PC-9 (cell line): Measurements from ENCODE around the gene TJP3. TPM values are rescaled to one million over a fixed set of nuclear protein-coding genes. Genes with fewer than 3 reads are reported as not detected.

Source experiments
- BruUV-seq: library from RNA; stranded (reverse); fragments of 400-500 nt; replicated peaks from 2 replicates; lab custom pipeline; 2021; lab: Mats Ljungman, UMichigan
- CTCF ChIA-PET: fragments of 300-600 bp; sonication (Branson Sonifier 250); formaldehyde crosslinking; loops from one replicate; lab custom pipeline; 2022; ENCODE audit warnings: antibody characterized with exemption; lab: Charles Lee
- POLR2A ChIA-PET: fragments of 300-600 bp; sonication (Branson Sonifier 250); formaldehyde crosslinking; loops from one replicate; lab custom pipeline; 2022; ENCODE audit warnings: antibody characterized with exemption; ENCODE audit not compliant: unreplicated experiment; lab: Charles Lee
- DNase-seq, 2 experiments: peaks; one replicate each; pipeline versions ENCODE4 v3.0.0 to v3.0.0-alpha.2; 2015 to 2022; ENCODE audit warnings: mixed read lengths in 1 of 2
- H2AFZ ChIP-seq: fragments of 200-600 bp; sonication (generic); 2 replicates; pipeline ENCODE4 v1.8.1; 2017; ENCODE audit warnings: antibody characterized with exemption
- H3F3A ChIP-seq: fragments of 200-600 bp; sonication (generic); 2 replicates; pipeline ENCODE4 v1.8.1; 2017; ENCODE audit warnings: antibody characterized with exemption, mild to moderate bottlenecking, low read depth; ENCODE audit not compliant: insufficient read depth
- H3K27ac ChIP-seq: fragments of 200-600 bp; sonication (generic); 2 replicates; pipeline ENCODE4 v1.6.1; 2016; ENCODE audit warnings: mixed run types
- H3K27me3 ChIP-seq: fragments of 200-600 bp; sonication (generic); 2 replicates; pipeline ENCODE4 v1.6.1; 2016; ENCODE audit warnings: low read depth, mixed run types; ENCODE audit not compliant: insufficient read depth
- H3K36me3 ChIP-seq: fragments of 200-600 bp; sonication (generic); 2 replicates; pipeline ENCODE4 v1.6.1; 2016; ENCODE audit warnings: low read depth, mixed run types
- H3K4me1 ChIP-seq: fragments of 200-600 bp; sonication (generic); replicated peaks from 2 replicates; pipeline ENCODE4 v1.6.1; 2016; ENCODE audit warnings: mixed run types; ENCODE audit not compliant: insufficient read depth
- H3K4me2 ChIP-seq: fragments of 200-600 bp; sonication (generic); 2 replicates; pipeline ENCODE4 v1.6.1; 2017; ENCODE audit warnings: mixed run types
- H3K4me3 ChIP-seq: fragments of 200-600 bp; sonication (generic); 2 replicates; pipeline ENCODE4 v1.6.1; 2016; ENCODE audit warnings: mixed run types
- H3K79me2 ChIP-seq: fragments of 200-600 bp; sonication (generic); 2 replicates; pipeline ENCODE4 v1.6.1; 2017; ENCODE audit warnings: low read depth, mixed run types
- H3K9me2 ChIP-seq: fragments of 200-600 bp; sonication (generic); 2 replicates; pipeline ENCODE4 v1.8.1; 2017; ENCODE audit warnings: mild to moderate bottlenecking; ENCODE audit not compliant: insufficient read depth
- H3K9me3 ChIP-seq: fragments of 200-600 bp; sonication (generic); 2 replicates; pipeline ENCODE4 v1.8.1; 2016; ENCODE audit warnings: low read depth; ENCODE audit not compliant: insufficient read depth
- H4K20me1 ChIP-seq: fragments of 200-600 bp; sonication (generic); 2 replicates; pipeline ENCODE4 v1.8.1; 2017; ENCODE audit not compliant: insufficient read depth
- EZH2 ChIP-seq: fragments of 200-600 bp; sonication (generic); IDR thresholded peaks from 2 replicates; pipeline ENCODE4 v1.8.0; 2017; ENCODE audit warnings: antibody characterized with exemption, low read depth
- intact Hi-C: fragments of 100-400 bp; cut with micrococcal nuclease; formaldehyde crosslinking; loops from one replicate; pipeline ENCODE4 v1.10.0; 2022; ENCODE audit not compliant: unreplicated experiment
- total RNA-seq: library from RNA; stranded (reverse); gene quantifications from 2 replicates; pipeline ENCODE4 v1.2.3, GENCODE V29; 2021
- TF ChIP-seq, protein P1 (sequence below): fragments of 200-600 bp; sonication (generic); conservative IDR thresholded peaks from 2 replicates; pipeline ENCODE4 v1.6.1; 2017; ENCODE audit warnings: mixed run types, antibody characterized with exemption, mild to moderate bottlenecking, moderate library complexity

TJP3 gene
- total RNA-seq, 1 experiment from 2014 or later = 56.8 TPM

DNA sequence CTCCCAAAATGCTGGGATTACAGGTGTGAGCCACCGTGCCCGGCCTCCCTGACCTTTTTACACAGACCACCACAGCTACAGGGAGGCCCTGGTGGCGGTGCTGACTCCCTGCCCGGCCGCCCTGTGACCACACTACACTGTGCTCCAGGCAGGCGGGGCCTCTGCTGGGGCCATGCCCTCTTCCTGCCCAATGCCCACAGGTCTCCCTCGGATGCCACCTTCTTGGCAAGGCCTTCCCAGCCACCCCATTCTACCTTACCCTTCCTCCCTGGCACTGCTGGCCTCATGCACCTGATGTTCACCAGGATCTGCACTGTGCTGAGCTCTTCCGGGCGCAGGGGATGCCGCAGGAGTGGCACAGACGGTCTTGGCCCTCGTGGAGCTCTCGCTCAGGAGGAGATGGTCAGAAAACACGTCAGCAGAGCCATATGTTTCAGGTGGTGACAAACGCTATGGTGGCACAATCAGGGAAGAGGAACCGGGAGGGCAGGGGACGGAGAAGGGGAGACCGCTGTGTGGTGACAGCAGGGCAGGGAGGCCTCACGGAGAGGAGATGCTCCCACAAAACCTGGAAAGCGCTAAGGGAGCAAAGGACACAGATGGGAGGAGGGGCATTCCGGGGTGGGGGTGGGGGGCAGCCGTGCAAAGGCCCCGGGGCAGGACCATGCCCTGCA, 12.1 kb upstream of the TJP3 start:
- ChIA-PET POLR2A (no interaction called here), CTCF (interaction anchor here (0.5 kb wide), 1 partner anchor 121 kb away, joined by 3 read pairs; no protein-coding TSS in a partner anchor)
- Histone ChIP-seq H3K4me2 (no peak overlapping the region), H3K27me3 (no peaks in the 10 kb centered on the region), H3K9me2 (no peaks in the 10 kb centered on the region), H4K20me1 (no peaks in the 10 kb centered on the region), H2AFZ (no peak overlapping the region), H3K36me3 (no peaks in the 10 kb centered on the region), H3K9me3 (no peaks in the 10 kb centered on the region), H3K4me3 (no peak overlapping the region), H3K79me2 (0 out of 2 replicates have a peak, but pooled peaks cover 8% of the 10 kb centered on the region), H3F3A (peaks cover 5% of the 10 kb centered on the region; the same call in 1 of the 2 replicates), H3K27ac (no peak overlapping the region), H3K4me1 (no peaks in the 10 kb centered on the region; the same call in 1 of the 2 replicates)
- no peak for DNase-seq
- TF ChIP-seq, protein P1, sequence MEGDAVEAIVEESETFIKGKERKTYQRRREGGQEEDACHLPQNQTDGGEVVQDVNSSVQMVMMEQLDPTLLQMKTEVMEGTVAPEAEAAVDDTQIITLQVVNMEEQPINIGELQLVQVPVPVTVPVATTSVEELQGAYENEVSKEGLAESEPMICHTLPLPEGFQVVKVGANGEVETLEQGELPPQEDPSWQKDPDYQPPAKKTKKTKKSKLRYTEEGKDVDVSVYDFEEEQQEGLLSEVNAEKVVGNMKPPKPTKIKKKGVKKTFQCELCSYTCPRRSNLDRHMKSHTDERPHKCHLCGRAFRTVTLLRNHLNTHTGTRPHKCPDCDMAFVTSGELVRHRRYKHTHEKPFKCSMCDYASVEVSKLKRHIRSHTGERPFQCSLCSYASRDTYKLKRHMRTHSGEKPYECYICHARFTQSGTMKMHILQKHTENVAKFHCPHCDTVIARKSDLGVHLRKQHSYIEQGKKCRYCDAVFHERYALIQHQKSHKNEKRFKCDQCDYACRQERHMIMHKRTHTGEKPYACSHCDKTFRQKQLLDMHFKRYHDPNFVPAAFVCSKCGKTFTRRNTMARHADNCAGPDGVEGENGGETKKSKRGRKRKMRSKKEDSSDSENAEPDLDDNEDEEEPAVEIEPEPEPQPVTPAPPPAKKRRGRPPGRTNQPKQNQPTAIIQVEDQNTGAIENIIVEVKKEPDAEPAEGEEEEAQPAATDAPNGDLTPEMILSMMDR = no peak
- TF ChIP-seq EZH2 = no peak
- no TSS peak for BruUV-seq
- intact Hi-C loops = no loop called here

DNA sequence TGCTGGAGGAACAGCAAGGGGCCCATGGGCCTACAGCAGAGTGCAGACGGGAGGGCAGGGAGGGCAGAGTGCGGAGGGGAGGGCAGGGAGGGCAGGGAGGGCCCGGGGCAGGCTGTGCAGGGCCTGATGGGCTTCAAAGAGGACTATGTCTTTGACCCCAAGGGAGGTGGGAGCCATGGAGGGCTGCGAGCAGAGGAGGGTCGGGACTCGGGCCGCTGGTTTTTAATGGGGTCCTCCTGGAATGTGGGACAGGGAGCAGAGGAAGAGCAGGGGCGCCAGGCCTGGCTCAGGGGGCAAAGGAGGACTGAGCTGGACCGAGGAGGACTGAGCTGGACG, 11.6 kb upstream of the TJP3 start:
- DNase-seq = no peak
- H2AFZ ChIP-seq = no peak overlapping the region
- ChIA-PET POLR2A (interaction anchor here (0.7 kb wide), 1 partner anchor 389 kb away, joined by 14 read pairs; no protein-coding TSS in a partner anchor), CTCF (no interaction called here)
- no peaks in the 10 kb centered on the region for H3K36me3 ChIP-seq
- H3K9me2 ChIP-seq = no peaks in the 10 kb centered on the region
- intact Hi-C loops = no loop called here
- H3K27me3 ChIP-seq = no peaks in the 10 kb centered on the region
- no peak overlapping the region for H3K27ac ChIP-seq
- H4K20me1 ChIP-seq = no peaks in the 10 kb centered on the region
- TF ChIP-seq, protein P1 = no peak
- no peak for TF ChIP-seq EZH2
- 0 out of 2 replicates have a peak, but pooled peaks cover 8% of the 10 kb centered on the region for H3K79me2 ChIP-seq
- H3K9me3 ChIP-seq = no peaks in the 10 kb centered on the region
- BruUV-seq = no TSS peak
- H3K4me1 ChIP-seq = no peaks in the 10 kb centered on the region; the same call in 1 of the 2 replicates
- H3F3A ChIP-seq = peaks cover 10% of the 10 kb centered on the region; the same call in 1 of the 2 replicates
- no peak overlapping the region for H3K4me3 ChIP-seq
- no peak overlapping the region for H3K4me2 ChIP-seq

DNA sequence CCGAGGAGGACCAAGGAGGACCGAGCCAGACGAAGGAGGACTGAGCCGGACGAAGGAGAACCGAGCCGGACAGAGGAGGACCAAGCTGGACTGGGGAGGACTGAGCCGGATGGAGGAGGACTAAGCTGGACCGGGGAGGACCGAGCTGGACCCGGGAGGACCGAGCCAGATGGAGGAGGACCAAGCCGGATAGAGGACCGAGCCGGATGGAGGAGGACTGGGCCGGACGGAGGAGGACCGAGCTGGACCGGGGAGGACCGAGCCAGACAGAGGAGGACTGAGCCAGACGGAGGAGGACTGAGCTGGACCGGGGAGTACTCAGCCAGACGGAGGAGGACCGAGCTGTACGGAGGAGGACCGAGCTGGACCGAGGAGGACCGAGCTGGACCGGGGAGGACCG, 11.1 kb upstream of the TJP3 start:
- Histone ChIP-seq H3F3A (peaks cover 11% of the 10 kb centered on the region; the same call in 1 of the 2 replicates), H3K36me3 (no peaks in the 10 kb centered on the region), H3K79me2 (0 out of 2 replicates have a peak, but pooled peaks cover 8% of the 10 kb centered on the region), H3K4me1 (no peaks in the 10 kb centered on the region; the same call in 1 of the 2 replicates), H3K9me3 (no peaks in the 10 kb centered on the region), H3K9me2 (no peaks in the 10 kb centered on the region), H4K20me1 (no peaks in the 10 kb centered on the region), H3K4me3 (no peak overlapping the region), H3K27ac (no peak overlapping the region), H3K27me3 (no peaks in the 10 kb centered on the region), H2AFZ (no peak overlapping the region), H3K4me2 (no peak overlapping the region)
- no peak for TF ChIP-seq EZH2
- TF ChIP-seq, protein P1 = no peak
- POLR2A ChIA-PET = interaction anchor here (0.7 kb wide), 1 partner anchor 390 kb away, joined by 14 read pairs; no protein-coding TSS in a partner anchor
- no TSS peak for BruUV-seq
- intact Hi-C loops = no loop called here
- no peak for DNase-seq
- CTCF ChIA-PET = interaction anchor here (0.5 to 0.7 kb wide), 2 partner anchors 11 to 145 kb away, joined by 3 to 4 read pairs; no protein-coding TSS in a partner anchor
